ENCODE data around the gene TMEM243.

GRCh38 chr7:87193912-87194311, 25.6 kb downstream of the TMEM243 start:
- TF ChIP-seq PBX3 (IDR thresholded peaks at IDR 0.05): no peak
- TF ChIP-seq, protein P1, sequence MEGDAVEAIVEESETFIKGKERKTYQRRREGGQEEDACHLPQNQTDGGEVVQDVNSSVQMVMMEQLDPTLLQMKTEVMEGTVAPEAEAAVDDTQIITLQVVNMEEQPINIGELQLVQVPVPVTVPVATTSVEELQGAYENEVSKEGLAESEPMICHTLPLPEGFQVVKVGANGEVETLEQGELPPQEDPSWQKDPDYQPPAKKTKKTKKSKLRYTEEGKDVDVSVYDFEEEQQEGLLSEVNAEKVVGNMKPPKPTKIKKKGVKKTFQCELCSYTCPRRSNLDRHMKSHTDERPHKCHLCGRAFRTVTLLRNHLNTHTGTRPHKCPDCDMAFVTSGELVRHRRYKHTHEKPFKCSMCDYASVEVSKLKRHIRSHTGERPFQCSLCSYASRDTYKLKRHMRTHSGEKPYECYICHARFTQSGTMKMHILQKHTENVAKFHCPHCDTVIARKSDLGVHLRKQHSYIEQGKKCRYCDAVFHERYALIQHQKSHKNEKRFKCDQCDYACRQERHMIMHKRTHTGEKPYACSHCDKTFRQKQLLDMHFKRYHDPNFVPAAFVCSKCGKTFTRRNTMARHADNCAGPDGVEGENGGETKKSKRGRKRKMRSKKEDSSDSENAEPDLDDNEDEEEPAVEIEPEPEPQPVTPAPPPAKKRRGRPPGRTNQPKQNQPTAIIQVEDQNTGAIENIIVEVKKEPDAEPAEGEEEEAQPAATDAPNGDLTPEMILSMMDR (IDR thresholded peaks at IDR 0.05): no peak
- no peak for TF ChIP-seq JUN (IDR thresholded peaks at IDR 0.05)
- no peak for TF ChIP-seq BHLHE40 (IDR thresholded peaks at IDR 0.05; ENCODE audit: low read depth, low read length)
- TF ChIP-seq CHD2 (IDR thresholded peaks at IDR 0.05; ENCODE audit: low read length, partially characterized antibody): no peak
- TF ChIP-seq EP300 (IDR thresholded peaks at IDR 0.05): no peak

Measured in A549 (cell line).